ENCODE data around the gene LRRD1. TPM values are rescaled to one million over a fixed set of nuclear protein-coding genes. Genes with fewer than 3 reads are reported as not detected.

LRRD1 gene
- under 0.01 TPM in 1 of 2 replicates, not detected in the other for total RNA-seq

GRCh38 chr7:92178928-92179924, at the start of gene LRRD1:
Gene LRRD1, minus strand, starts transcription at chr7:92179142. Its CDS starts 13,940 bp downstream, at chr7:92165202.

DNA sequence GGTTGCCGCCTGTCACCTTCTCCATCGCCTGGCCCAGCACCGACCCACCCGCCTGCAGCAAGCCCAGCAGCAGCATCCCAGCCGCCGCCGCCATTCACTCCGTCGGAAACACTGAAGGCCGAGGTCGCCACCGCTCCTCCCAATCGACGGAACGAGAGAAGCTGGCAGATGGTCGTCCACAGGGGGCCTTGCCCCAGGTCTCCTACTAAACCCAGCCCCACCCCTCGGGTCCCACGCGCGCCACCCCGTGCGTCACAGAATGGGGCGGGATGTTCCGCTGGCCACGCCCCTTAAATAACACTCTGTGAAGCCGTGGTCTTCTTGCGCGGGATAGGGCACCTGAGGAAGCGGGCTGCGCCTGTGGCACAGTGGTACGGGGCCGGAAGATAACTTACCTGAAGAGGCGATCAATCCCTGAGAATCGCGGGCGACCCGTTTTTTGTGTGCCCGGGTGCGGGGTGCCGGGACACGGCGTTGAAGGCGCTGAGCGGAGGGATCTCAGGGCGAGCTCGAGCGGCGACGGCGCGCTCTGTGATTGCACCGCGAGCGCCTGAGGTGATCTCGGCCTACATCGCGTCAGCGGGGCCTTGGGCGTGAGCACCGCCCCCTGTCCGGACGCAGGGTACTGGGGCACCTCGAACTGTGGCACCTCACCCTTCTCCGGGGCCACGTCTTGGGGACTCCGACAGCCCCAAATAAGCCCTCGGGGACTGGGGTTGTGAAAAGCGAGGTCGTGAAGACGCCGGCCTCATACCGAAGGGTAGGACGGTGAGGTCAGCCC, 44.5 kb downstream of the LRRD1 start, which contains the start of gene CYP51A1:
CYP51A1 (minus strand) TSS at position 207 of the 781 bp plus-strand sequence; CDS start at position 94, 113 bp downstream.

Other genes starting within 250 kb of the LRRD1 start
- 35.6 and 38.0 TPM in 2 replicates for gene AKAP9, start 238.3 kb downstream of the LRRD1 start, total RNA-seq
- 215 and 240 TPM in 2 replicates for gene CYP51A1, start 44.7 kb downstream of the LRRD1 start, total RNA-seq
- gene KRIT1, start 66.8 kb upstream of the LRRD1 start, total RNA-seq, result 27.6 and 40.4 TPM in 2 replicates
- gene ANKIB1, start 66.8 kb upstream of the LRRD1 start, total RNA-seq, result 33.6 and 38.3 TPM in 2 replicates

All from epithelial cell of umbilical artery (primary cell).